ENCODE measurements around the gene TOB2.

DNA sequence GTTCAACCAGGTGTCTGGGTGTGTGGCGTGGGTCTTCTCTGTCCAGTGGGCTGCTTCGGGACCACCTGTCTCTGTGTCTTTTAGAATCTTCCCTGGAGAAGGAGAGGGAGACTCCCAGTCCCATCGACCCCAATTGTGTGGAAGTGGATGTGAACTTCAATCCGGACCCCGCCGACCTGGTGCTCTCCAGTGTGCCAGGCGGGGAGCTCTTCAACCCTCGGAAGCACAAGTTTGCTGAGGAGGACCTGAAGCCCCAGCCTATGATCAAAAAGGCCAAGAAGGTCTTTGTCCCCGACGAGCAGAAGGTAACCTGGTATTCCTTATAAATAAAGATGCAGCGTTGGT is 52.6 kb downstream of the TOB2 start:
- no peak for TF ChIP-seq POLR2A (IDR thresholded peaks at IDR 0.05)
- TF ChIP-seq, protein P1, sequence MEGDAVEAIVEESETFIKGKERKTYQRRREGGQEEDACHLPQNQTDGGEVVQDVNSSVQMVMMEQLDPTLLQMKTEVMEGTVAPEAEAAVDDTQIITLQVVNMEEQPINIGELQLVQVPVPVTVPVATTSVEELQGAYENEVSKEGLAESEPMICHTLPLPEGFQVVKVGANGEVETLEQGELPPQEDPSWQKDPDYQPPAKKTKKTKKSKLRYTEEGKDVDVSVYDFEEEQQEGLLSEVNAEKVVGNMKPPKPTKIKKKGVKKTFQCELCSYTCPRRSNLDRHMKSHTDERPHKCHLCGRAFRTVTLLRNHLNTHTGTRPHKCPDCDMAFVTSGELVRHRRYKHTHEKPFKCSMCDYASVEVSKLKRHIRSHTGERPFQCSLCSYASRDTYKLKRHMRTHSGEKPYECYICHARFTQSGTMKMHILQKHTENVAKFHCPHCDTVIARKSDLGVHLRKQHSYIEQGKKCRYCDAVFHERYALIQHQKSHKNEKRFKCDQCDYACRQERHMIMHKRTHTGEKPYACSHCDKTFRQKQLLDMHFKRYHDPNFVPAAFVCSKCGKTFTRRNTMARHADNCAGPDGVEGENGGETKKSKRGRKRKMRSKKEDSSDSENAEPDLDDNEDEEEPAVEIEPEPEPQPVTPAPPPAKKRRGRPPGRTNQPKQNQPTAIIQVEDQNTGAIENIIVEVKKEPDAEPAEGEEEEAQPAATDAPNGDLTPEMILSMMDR (IDR thresholded peaks at IDR 0.05) = no peak
- TF ChIP-seq EP300 (IDR thresholded peaks at IDR 0.05) = no peak

Data from tibial nerve (tissue), 4 donors.